Omental fat pad (tissue), 4 donors: ENCODE measurements around the gene HSD17B3. TPM values are rescaled to one million over a fixed set of nuclear protein-coding genes. Genes with fewer than 3 reads are reported as not detected.

ENCODE experiments used
- ATAC-seq: fragments of 150-250 bp; one replicate; pipeline ENCODE4 v1.9.1; 2016; ENCODE audit warnings: mild to moderate bottlenecking, moderate library complexity; ENCODE audit not compliant: low FRiP score
- DNase-seq: peaks from one replicate; pipeline ENCODE4 v3.0.0-alpha.2; 2019; ENCODE audit warnings: low spot score
- CTCF ChIP-seq, 3 donors: fragments of 450-650 bp; IDR thresholded peaks; one replicate each; pipeline ENCODE4 v1.5.1; 2016 to 2017; ENCODE audit warnings: antibody characterized with exemption in 3 of 3, mild to moderate bottlenecking in 3 of 3, moderate library complexity in 2 of 3
- total RNA-seq, 4 donors: library from RNA; depleted of rRNA; stranded (reverse); fragments of >200 nt; gene quantifications; one replicate each; pipeline ENCODE4 v1.1.0, GENCODE V29; 2016

The HSD17B3 gene
- total RNA-seq, 4 donors from 2014 or later: 0.36 TPM; not detected in 3

- no peak for TF ChIP-seq CTCF (IDR thresholded peaks at IDR 0.05)
- DNase-seq: no peak
- no peak for ATAC-seq
Measured at GRCh38 chr9:96305171-96305570, 3.2 kb upstream of the HSD17B3 start.

- ATAC-seq: no peak
- no peak for DNase-seq
- no peak for TF ChIP-seq CTCF (IDR thresholded peaks at IDR 0.05)
Measured at GRCh38 chr9:96304230-96304629, 2.3 kb upstream of the HSD17B3 start.

GRCh38 chr9:96299823-96300222 lies 2.2 kb downstream of the HSD17B3 start:
- TF ChIP-seq CTCF (IDR thresholded peaks at IDR 0.05): no peak
- no peak for ATAC-seq

GRCh38 chr9:96294159-96294545 lies 7.8 kb downstream of the HSD17B3 start:
- TF ChIP-seq CTCF (IDR thresholded peaks at IDR 0.05): no peak
- DNase-seq (no peak), ATAC-seq (no peak)

More at GRCh38 chr9:96299823-96300222, 2.2 kb downstream of the HSD17B3 start:
- no peak for DNase-seq

- DNase-seq (no peak), ATAC-seq (no peak)
- no peak for TF ChIP-seq CTCF (IDR thresholded peaks at IDR 0.05)
Measured at GRCh38 chr9:96293498-96294158, 8.3 kb downstream of the HSD17B3 start.

- no peak for TF ChIP-seq CTCF (IDR thresholded peaks at IDR 0.05)
- ATAC-seq (no peak), DNase-seq (no peak)
Measured at GRCh38 chr9:96289392-96289791, 12.6 kb downstream of the HSD17B3 start.

GRCh38 chr9:96281641-96282040 lies 20.3 kb downstream of the HSD17B3 start:
- no peak for TF ChIP-seq CTCF (IDR thresholded peaks at IDR 0.05)
- ATAC-seq (no peak), DNase-seq (no peak)
